Fibroblast of skin of abdomen (primary cell): Measurements from ENCODE around the gene CSHL1.
"Not testable (repeated sequence)": the region's sequence is repeated elsewhere in the genome, so short reads cannot be mapped to it uniquely, and the experiment has no call there.

Source experiments
- DNase-seq: peaks from one replicate; pipeline ENCODE4 v3.0.0-alpha.2; 2013

Gene CSHL1

DNA sequence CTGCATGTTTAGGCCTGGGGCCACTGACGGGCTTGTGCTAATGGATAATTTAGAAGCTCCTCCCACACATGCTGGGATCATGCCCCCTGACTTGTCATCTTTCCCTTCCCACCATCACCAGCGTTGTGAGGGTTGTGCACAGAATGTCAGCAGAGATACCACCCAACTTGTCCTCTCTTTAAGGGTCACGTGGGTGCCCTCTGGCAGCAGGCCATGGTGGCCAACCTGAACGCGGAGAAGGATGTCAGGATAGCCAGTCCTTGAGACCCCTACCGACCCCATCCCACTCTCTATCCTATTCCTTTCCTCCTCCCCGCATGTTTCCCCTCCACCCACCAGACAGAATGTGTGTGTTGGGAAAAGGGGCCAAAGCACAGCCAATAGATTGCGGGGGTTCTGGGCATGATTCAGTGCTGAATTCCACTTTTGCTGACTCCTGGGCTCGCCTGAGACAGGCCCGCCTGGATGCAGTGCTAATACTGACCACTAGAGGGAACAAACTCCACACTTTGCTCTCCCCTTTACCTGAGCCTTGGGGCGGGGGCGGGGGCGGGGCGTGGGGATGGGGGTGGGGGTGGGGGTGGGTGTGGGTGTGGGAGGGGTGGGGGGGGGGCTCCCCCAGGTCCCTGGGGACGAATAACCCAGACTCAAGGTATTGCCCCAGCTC lies 29.0 kb downstream of the CSHL1 start, which contains the start of gene GH2:
Gene GH2 (minus strand): TSS at position 10 of the 667 bp plus-strand sequence. CDS start 143 bp downstream, outside the sequence.
- peak; percentile 40 for DNase-seq

GRCh38 chr17:63881337-63881736 lies 29.7 kb downstream of the CSHL1 start:
- DNase-seq = not testable (repeated sequence)

DNA sequence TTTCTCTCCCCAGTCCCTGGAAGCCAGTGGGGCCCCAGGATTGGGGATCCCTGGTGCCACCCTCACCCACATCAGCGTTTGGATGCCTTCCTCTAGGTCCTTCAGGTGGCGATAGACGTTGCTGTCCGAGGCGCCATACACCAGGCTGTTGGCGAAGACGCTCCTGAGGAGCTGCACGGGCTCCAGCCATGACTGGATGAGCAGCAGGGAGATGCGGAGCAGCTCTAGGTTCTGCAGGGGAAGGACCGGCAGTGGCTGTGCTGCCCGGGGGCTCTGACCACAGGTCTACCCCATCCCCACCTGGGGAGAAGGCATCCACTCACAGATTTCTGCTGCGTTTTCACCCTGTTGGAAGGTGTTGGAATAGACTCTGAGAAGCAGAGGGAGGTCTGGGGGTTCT lies 30.4 kb downstream of the CSHL1 start:
- no peak for DNase-seq

GRCh38 chr17:63878413-63878812 lies 32.6 kb downstream of the CSHL1 start:
- DNase-seq = not testable (repeated sequence)

GRCh38 chr17:63874693-63875092 lies 36.4 kb downstream of the CSHL1 start:
- not testable (repeated sequence) for DNase-seq

DNA sequence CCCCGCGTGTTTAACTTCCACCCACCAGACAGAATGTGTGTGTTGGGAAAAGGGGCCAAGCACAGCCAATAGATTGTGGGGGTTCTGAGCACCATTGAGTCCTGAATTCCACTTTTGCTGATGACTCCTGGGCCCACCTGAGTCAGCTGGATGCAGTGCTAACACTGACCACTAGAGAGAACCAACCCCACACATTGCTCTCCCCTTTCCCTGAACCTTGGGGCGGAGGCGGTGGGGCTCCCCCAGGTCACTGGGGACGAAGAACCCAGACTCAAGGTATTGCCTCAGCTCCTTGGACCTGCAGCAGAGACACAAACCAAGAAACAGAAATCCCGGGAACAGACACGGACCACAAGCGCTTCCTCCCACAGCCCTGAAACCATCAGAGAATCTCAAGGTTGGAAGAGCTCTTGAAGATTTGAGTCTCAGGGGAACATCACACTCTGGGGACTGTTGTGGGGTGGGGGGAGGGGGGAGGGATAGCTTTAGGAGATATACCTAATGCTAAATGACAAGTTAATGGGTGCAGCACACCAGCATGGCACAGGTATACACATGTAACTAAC lies 36.9 kb downstream of the CSHL1 start:
- DNase-seq = not testable (repeated sequence)

GRCh38 chr17:63873577-63873976 lies 37.5 kb downstream of the CSHL1 start, which contains the start of gene CSH2:
TSS of gene CSH2 (minus strand) at chr17:63873677. CDS start at chr17:63873614, 63 bp downstream.
- DNase-seq = not testable (repeated sequence)

- DNase-seq = not testable (repeated sequence)
Measured at GRCh38 chr17:63871646-63872365, 39.3 kb downstream of the CSHL1 start.

- peak; percentile 49 for DNase-seq
Measured at GRCh38 chr17:63870292-63870665, 40.8 kb downstream of the CSHL1 start.

DNA sequence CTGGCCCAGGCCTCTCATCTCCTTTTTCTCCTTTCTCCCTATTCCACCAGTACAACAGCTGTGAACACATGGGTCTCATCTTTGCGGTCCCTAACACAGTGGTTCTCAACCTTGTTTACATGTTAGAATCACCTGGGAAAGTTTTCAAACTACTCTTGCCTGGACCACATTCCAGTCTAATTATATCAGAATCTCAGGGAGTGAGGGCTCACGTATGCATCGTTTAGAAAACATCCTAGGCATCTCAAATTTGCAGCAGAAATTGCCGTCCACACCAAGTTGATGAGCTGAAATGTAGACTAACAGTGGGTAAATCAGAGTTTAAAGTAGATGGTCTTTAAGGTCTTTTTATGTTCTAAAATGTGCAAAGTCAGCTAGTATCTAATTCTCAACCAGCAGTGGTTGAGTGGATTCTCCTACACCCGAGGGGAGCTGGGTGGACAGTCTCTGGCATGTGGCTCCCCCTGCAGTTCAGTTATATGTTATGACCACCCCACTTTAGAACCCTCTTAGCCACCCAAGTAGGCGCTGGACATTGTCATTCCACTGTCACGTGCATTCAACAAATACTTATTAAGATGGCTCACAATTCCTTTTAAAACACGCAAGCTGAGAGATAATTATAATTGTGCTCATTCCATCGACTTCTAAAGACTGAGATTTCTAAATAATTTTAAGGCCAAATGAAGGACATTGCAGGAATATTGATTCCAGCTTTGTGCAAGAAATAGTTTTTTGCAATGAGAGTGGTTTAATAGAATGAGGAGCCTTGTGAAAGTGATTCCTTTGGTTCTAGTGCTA lies 41.4 kb downstream of the CSHL1 start:
- peak; percentile 71 for DNase-seq

GRCh38 chr17:63866625-63867024 lies 44.4 kb downstream of the CSHL1 start:
- not testable (repeated sequence) for DNase-seq
